ENCODE measurements around the gene DNAJB8. TPM values are rescaled to one million over a fixed set of nuclear protein-coding genes. Genes with fewer than 3 reads are reported as not detected.

The DNAJB8 gene
- total RNA-seq, 1 experiment from 2014 or later: not detected

DNA sequence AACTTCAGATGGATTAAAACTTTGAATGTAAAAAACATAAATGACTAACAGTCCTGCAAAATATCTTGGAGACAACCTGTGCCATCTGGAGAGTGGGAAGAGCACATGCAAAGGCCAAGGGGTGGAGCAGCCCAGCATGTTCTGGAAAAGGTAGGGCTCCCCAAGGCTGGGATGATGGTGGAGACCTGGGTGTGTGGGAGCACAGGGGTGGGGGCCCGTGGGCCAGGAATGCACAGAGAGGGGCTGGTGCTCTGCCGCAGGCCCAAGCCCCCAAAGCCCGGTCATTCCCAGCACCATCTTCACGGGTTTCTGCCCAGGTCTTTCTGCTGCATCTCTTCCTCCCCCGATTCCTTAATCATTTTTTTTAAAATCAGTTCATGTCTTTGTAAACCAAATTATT lies 36.0 kb upstream of the DNAJB8 start:
- Histone ChIP-seq H3K79me2 (ENCODE audit: insufficient read depth, low read length) (no peaks in the 10 kb centered on the region), H4K91ac (ENCODE audit: insufficient read length, low read depth, low read length) (no peak overlapping the region), H3K18ac (ENCODE audit: insufficient read length, low read depth, low read length) (no peak overlapping the region), H4K20me1 (ENCODE audit: control insufficient read depth, insufficient read depth, insufficient read length) (no peaks in the 10 kb centered on the region), H2BK120ac (ENCODE audit: low read depth, low read length, poor library complexity, severe bottlenecking) (no peak overlapping the region), H4K8ac (replicated peaks; ENCODE audit: insufficient read length, low read depth, low read length) (no peak overlapping the region), H2BK15ac (ENCODE audit: low read depth, low read length) (no peak overlapping the region), H2AFZ (ENCODE audit: low read length) (no peak overlapping the region), H2BK20ac (ENCODE audit: low read depth, low read length, poor library complexity, severe bottlenecking) (no peak overlapping the region), H3K4me2 (ENCODE audit: insufficient read depth, insufficient read length, low read length) (no peak overlapping the region), H2AK5ac (ENCODE audit: insufficient read length, low read length) (no peak overlapping the region), H3K27ac (ENCODE audit: insufficient read length, low read depth, low read length) (no peak overlapping the region), H4K5ac (ENCODE audit: insufficient read length, low read depth, low read length) (no peak overlapping the region), H3K23ac (ENCODE audit: insufficient read length, low read depth, low read length) (no peak overlapping the region), H3K27me3 (ENCODE audit: insufficient read depth, low read length) (no peaks in the 10 kb centered on the region; the same call in 1 of the 2 replicates), H3K9ac (ENCODE audit: extremely low read depth, insufficient read length, low read length) (no peak overlapping the region), H3K4me1 (ENCODE audit: insufficient read depth, low read length) (no peaks in the 10 kb centered on the region), H3K4ac (ENCODE audit: low read depth, low read length) (no peak overlapping the region), H3K14ac (ENCODE audit: insufficient read depth, low read length) (no peak overlapping the region), H2BK12ac (ENCODE audit: insufficient read length, low read depth, low read length) (no peak overlapping the region), H2BK5ac (ENCODE audit: insufficient read length, low read length) (no peak overlapping the region), H3K79me1 (ENCODE audit: insufficient read depth, low read depth, low read length, poor library complexity, severe bottlenecking) (no peaks in the 10 kb centered on the region), H3K9me3 (ENCODE audit: control insufficient read depth, low read depth, low read length) (no peaks in the 10 kb centered on the region), H3K56ac (ENCODE audit: insufficient read length, low read depth, low read length) (no peak overlapping the region), H3T11ph (ENCODE audit: low read length) (no peak overlapping the region), H3K23me2 (ENCODE audit: insufficient read length, low read depth, low read length, poor library complexity, severe bottlenecking) (no peaks in the 10 kb centered on the region)
- Mint-ChIP-seq H3K4me3 (no peak overlapping the region; a peak in 1 of 5 replicates), H3K9me3 (no peaks in the 10 kb centered on the region; a peak in 1 of 5 replicates), H3K27me3 (ENCODE audit: low read depth) (peaks cover 61% of the 10 kb centered on the region), H3K27ac (no peak overlapping the region), H3K4me1 (peaks cover 9 to 18% of the 10 kb centered on the region in 2 experiments; a peak in 3 of 4 replicates), H3K36me3 (ENCODE audit: insufficient read depth in 1 of 3, low read depth in 3 of 3) (no peaks in the 10 kb centered on the region)
- TF ChIP-seq, protein P1, sequence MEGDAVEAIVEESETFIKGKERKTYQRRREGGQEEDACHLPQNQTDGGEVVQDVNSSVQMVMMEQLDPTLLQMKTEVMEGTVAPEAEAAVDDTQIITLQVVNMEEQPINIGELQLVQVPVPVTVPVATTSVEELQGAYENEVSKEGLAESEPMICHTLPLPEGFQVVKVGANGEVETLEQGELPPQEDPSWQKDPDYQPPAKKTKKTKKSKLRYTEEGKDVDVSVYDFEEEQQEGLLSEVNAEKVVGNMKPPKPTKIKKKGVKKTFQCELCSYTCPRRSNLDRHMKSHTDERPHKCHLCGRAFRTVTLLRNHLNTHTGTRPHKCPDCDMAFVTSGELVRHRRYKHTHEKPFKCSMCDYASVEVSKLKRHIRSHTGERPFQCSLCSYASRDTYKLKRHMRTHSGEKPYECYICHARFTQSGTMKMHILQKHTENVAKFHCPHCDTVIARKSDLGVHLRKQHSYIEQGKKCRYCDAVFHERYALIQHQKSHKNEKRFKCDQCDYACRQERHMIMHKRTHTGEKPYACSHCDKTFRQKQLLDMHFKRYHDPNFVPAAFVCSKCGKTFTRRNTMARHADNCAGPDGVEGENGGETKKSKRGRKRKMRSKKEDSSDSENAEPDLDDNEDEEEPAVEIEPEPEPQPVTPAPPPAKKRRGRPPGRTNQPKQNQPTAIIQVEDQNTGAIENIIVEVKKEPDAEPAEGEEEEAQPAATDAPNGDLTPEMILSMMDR (conservative IDR thresholded peaks at IDR 0.05): no peak
- WGBS (ENCODE audit: extremely low coverage, insufficient read length, low lambda C conversion rate): no CpG with 5 or more reads among the region's 5 CpGs
- peak; percentile 22 for DNase-seq

All from H9 (cell line).